Breast epithelium (tissue), 3 donors: ENCODE results near the gene CACNB2.

Experiments used
- CTCF ChIP-seq, 3 donors: fragments of 450-650 bp; IDR thresholded peaks; one replicate each; pipeline ENCODE4 v1.5.1; 2016 to 2017; ENCODE audit warnings: antibody characterized with exemption in 3 of 3, mild to moderate bottlenecking in 3 of 3, moderate library complexity in 3 of 3
- POLR2A ChIP-seq: fragments of 450-650 bp; IDR thresholded peaks from one replicate; pipeline ENCODE4 v1.6.1; 2016; ENCODE audit warnings: antibody characterized with exemption, mild to moderate bottlenecking, moderate library complexity
- POLR2AphosphoS5 ChIP-seq, 3 donors: sonication (generic); formaldehyde crosslinking; IDR thresholded peaks; one replicate each; pipeline ENCODE4 v1.6.1; 2017; ENCODE audit warnings: antibody characterized with exemption in 3 of 3

- TF ChIP-seq CTCF (IDR thresholded peaks at IDR 0.05) (no peak), POLR2A (no peak), POLR2AphosphoS5 (IDR thresholded peaks at IDR 0.05) (no peak)
These were observed 265.9 kb downstream of the CACNB2 start for GRCh38 chr10:18406136-18406535.
